H1 (cell line): ENCODE results near the gene MORC2. TPM values are rescaled to one million over a fixed set of nuclear protein-coding genes. Genes with fewer than 3 reads are reported as not detected.

Experiments
- CTCF ChIA-PET: fragments of 300-600 bp; sonication (Branson Sonifier 250); formaldehyde crosslinking; loops from one replicate; lab custom pipeline; 2021; ENCODE audit not compliant: partially characterized antibody; lab: Charles Lee
- POLR2A ChIA-PET: fragments of 300-600 bp; sonication (Branson Sonifier 250); formaldehyde crosslinking; loops from one replicate; lab custom pipeline; 2021; ENCODE audit warnings: inconsistent platforms; ENCODE audit not compliant: partially characterized antibody; lab: Charles Lee
- DNase-seq, 2 experiments: peaks; one replicate each; pipeline versions ENCODE4 v3.0.0 to v3.0.0-alpha.2; 2010 to 2022; ENCODE audit warnings: low spot score in 2 of 2, low read depth in 1 of 2, mixed read lengths in 1 of 2
- FAIRE-seq: peaks from 2 replicates; lab custom pipeline; 2011; peaks lifted over from hg19 to GRCh38; lab: Jason Lieb, UNC
- H2AFZ ChIP-seq: 2 replicates; pipeline ENCODE4 v1.8.1; 2012; ENCODE audit warnings: low read length, inconsistent platforms
- H2AK5ac ChIP-seq: 2 replicates; pipeline ENCODE4 v1.6.1; 2013; ENCODE audit warnings: low read depth, low read length
- H2BK120ac ChIP-seq: replicated peaks from 2 replicates; pipeline ENCODE3; 2013; ENCODE audit warnings: low read depth, low read length, inconsistent platforms
- H2BK12ac ChIP-seq: 2 replicates; pipeline ENCODE4 v1.6.1; 2013; ENCODE audit warnings: low read depth, low read length
- H2BK15ac ChIP-seq: 2 replicates; pipeline ENCODE4 v1.6.1; 2013; ENCODE audit warnings: low read length
- H2BK20ac ChIP-seq: 2 replicates; pipeline ENCODE4 v1.6.1; 2013; ENCODE audit warnings: low read length
- H2BK5ac ChIP-seq: 2 replicates; pipeline ENCODE4 v1.6.1; 2013; ENCODE audit warnings: low read depth, low read length
- H3K14ac ChIP-seq: 2 replicates; pipeline ENCODE4 v1.6.1; 2013; ENCODE audit warnings: inconsistent platforms; ENCODE audit not compliant: insufficient read length
- H3K18ac ChIP-seq: 2 replicates; pipeline ENCODE4 v1.6.1; 2013; ENCODE audit warnings: low read length; ENCODE audit errors: extremely low read depth
- H3K23ac ChIP-seq: 2 replicates; pipeline ENCODE4 v1.6.1; 2013; ENCODE audit warnings: inconsistent platforms; ENCODE audit not compliant: insufficient read length
- H3K23me2 ChIP-seq: 2 replicates; pipeline ENCODE4 v1.6.1; 2013; ENCODE audit warnings: low read depth, low read length
- H3K27ac ChIP-seq: 2 replicates; pipeline ENCODE4 v1.6.1; 2011; ENCODE audit warnings: low read depth, low read length, inconsistent platforms
- H3K27me3 ChIP-seq, 4 experiments: replicated peaks in 1 of 4; 1 replicate in 1 of 4; 2 replicates in 3 of 4; pipeline versions ENCODE4 v1.6.1 to v1.8.1; 2011 to 2013; ENCODE audit warnings: low read length in 3 of 4, mild to moderate bottlenecking in 3 of 4, inconsistent platforms in 2 of 4, mixed read lengths in 2 of 4, moderate library complexity in 1 of 4; ENCODE audit not compliant: control insufficient read depth in 3 of 4, insufficient read depth in 3 of 4; ENCODE audit errors: extremely low read depth in 1 of 4
- H3K36me3 ChIP-seq, 4 experiments: 2 replicates each; pipeline versions ENCODE4 v1.6.1 to v1.8.1; 2011 to 2013; ENCODE audit warnings: mild to moderate bottlenecking in 4 of 4, low read length in 3 of 4, moderate library complexity in 2 of 4, control low read depth in 1 of 4, inconsistent platforms in 1 of 4; ENCODE audit not compliant: insufficient read depth in 4 of 4, control insufficient read depth in 2 of 4
- H3K4ac ChIP-seq: replicated peaks from 2 replicates; pipeline ENCODE3; 2013; ENCODE audit warnings: low read length, low read depth, mixed read lengths, inconsistent platforms; ENCODE audit not compliant: insufficient read length
- H3K4me1 ChIP-seq, 4 experiments: replicated peaks in 1 of 4; 1 replicate in 1 of 4; 2 replicates in 3 of 4; pipeline versions ENCODE4 v1.6.1 to v1.8.1; 2011 to 2013; ENCODE audit warnings: low read length in 3 of 4, inconsistent platforms in 2 of 4, mixed read lengths in 1 of 4; ENCODE audit not compliant: insufficient read depth in 4 of 4, control insufficient read depth in 3 of 4
- H3K4me2 ChIP-seq, 2 experiments: 2 replicates each; pipeline versions ENCODE4 v1.6.1 to v1.8.1; 2011 to 2013; ENCODE audit warnings: low read depth in 2 of 2, low read length in 2 of 2, control low read depth in 1 of 2, inconsistent platforms in 1 of 2, mild to moderate bottlenecking in 1 of 2; ENCODE audit not compliant: insufficient read depth in 1 of 2
- H3K4me3 ChIP-seq, 4 experiments: fragments of 200-600, 300-600 bp in 1 of 4; sonication (generic), shearing (Covaris generic), sonication (Bioruptor Twin) in 1 of 4; 2 replicates each; pipeline versions ENCODE4 v1.5.1 to v1.8.1; 2011 to 2016; ENCODE audit warnings: low read length in 4 of 4, low read depth in 3 of 4, control low read depth in 2 of 4, inconsistent platforms in 2 of 4, mild to moderate bottlenecking in 2 of 4, mixed read lengths in 1 of 4, moderate library complexity in 1 of 4; ENCODE audit not compliant: insufficient read depth in 2 of 4; ENCODE audit errors: extremely low read depth in 1 of 4
- H3K56ac ChIP-seq: replicated peaks from 2 replicates; pipeline ENCODE3; 2013; ENCODE audit warnings: low read depth, mild to moderate bottlenecking, mixed read lengths, low read length, inconsistent platforms; ENCODE audit not compliant: insufficient read length
- H3K79me1 ChIP-seq: 2 replicates; pipeline ENCODE4 v1.6.1; 2013; ENCODE audit warnings: low read depth, low read length, control low read depth
- H3K79me2 ChIP-seq, 2 experiments: 2 replicates each; pipeline versions ENCODE4 v1.6.1 to v1.8.1; 2012 to 2013; ENCODE audit warnings: low read length in 2 of 2, mild to moderate bottlenecking in 2 of 2, inconsistent platforms in 1 of 2; ENCODE audit not compliant: insufficient read depth in 2 of 2, control insufficient read depth in 1 of 2
- H3K9ac ChIP-seq, 4 experiments: replicated peaks in 1 of 4; 1 replicate in 1 of 4; 2 replicates in 3 of 4; pipeline versions ENCODE4 v1.6.1 to v1.8.1; 2011 to 2013; ENCODE audit warnings: low read depth in 3 of 4, low read length in 3 of 4, control low read depth in 2 of 4, mild to moderate bottlenecking in 2 of 4, moderate library complexity in 2 of 4, inconsistent platforms in 1 of 4; ENCODE audit errors: extremely low read depth in 1 of 4
- H3K9me3 ChIP-seq, 2 experiments: 2 replicates each; pipeline versions ENCODE4 v1.6.1 to v1.8.1; 2012 to 2013; ENCODE audit warnings: mild to moderate bottlenecking in 2 of 2, moderate library complexity in 2 of 2, control low read depth in 1 of 2, inconsistent platforms in 1 of 2, low read depth in 1 of 2, low read length in 1 of 2, mixed read lengths in 1 of 2; ENCODE audit not compliant: insufficient read depth in 2 of 2
- H4K20me1 ChIP-seq, 2 experiments: replicated peaks in 1 of 2; 2 replicates each; pipeline versions ENCODE3 to v1.8.1; 2011 to 2013; ENCODE audit warnings: inconsistent platforms in 2 of 2, low read length in 2 of 2, mild to moderate bottlenecking in 1 of 2; ENCODE audit not compliant: insufficient read depth in 2 of 2, control insufficient read depth in 1 of 2
- H4K5ac ChIP-seq: 2 replicates; pipeline ENCODE4 v1.6.1; 2013; ENCODE audit warnings: low read length, low read depth, mixed read lengths, inconsistent platforms; ENCODE audit not compliant: insufficient read length
- H4K8ac ChIP-seq: 2 replicates; pipeline ENCODE4 v1.8.0; 2013; ENCODE audit warnings: mild to moderate bottlenecking, moderate library complexity, low read length, inconsistent platforms; ENCODE audit not compliant: insufficient read depth; ENCODE audit errors: extremely low read depth
- H4K91ac ChIP-seq: replicated peaks from 2 replicates; pipeline ENCODE3; 2013; ENCODE audit warnings: low read length, mixed read lengths, inconsistent platforms; ENCODE audit not compliant: insufficient read length
- FOSL1 ChIP-seq: IDR thresholded peaks from 2 replicates; pipeline ENCODE4 v1.6.1; 2011; ENCODE audit warnings: mild to moderate bottlenecking, low read depth, low read length, moderate library complexity; ENCODE audit not compliant: insufficient read depth
- PHF8 ChIP-seq: fragments of 200-600 bp; sonication (generic); conservative IDR thresholded peaks from 2 replicates; pipeline ENCODE4 v1.7.1; 2012; ENCODE audit warnings: low read depth, mild to moderate bottlenecking, inconsistent platforms, low read length, moderate library complexity
- WGBS, 2 experiments: shearing (Covaris generic) in 1 of 2; methylation state at CpG; one replicate each; pipeline versions ENCODE4 v1.1.6 to v1.1.7; 2013 to 2015; ENCODE audit warnings: low lambda C conversion rate in 2 of 2, mixed read lengths in 2 of 2, inconsistent platforms in 1 of 2, low coverage in 1 of 2, missing lambda C conversion rate in 1 of 2; ENCODE audit not compliant: insufficient replicate concordance in 2 of 2, insufficient coverage in 1 of 2, insufficient read length in 1 of 2; ENCODE audit errors: extremely low coverage in 1 of 2, missing lambda C conversion rate in 1 of 2; 5-methylcytosine and 5-hydroxymethylcytosine counted together
- polyA plus RNA-seq, 7 experiments: library from polyadenylated mRNA; depleted of rRNA in 3 of 7; stranded (reverse) in 5 of 7; unstranded in 2 of 7; fragments of >200 nt in 5 of 7; fragments of 200-250 nt in 2 of 7; gene quantifications; 1 replicate in 5 of 7; 2 replicates in 1 of 7; 4 replicates in 1 of 7; pipeline versions ENCODE4 v1.2.1 to v1.2.3, GENCODE V29; 2011 to 2013; ENCODE audit warnings: missing spikeins in 2 of 7, mixed read lengths in 2 of 7
- total RNA-seq: library from RNA; stranded (reverse); fragmentation: NEBNext Ultra II Directional; extraction: Animal tissue kit (Norgen Biotek cat#: 25700); gene quantifications from 2 replicates; pipeline ENCODE4 v1.2.1, GENCODE V29; 2021

Gene MORC2
- total and polyA plus RNA-seq, 2 of the 8 experiments (the other 6 are each of a cell fraction or from before 2014, with no cell fraction given): 15.4 to 68.0 TPM

GRCh38 chr22:30930228-30930627, 38.3 kb downstream of the MORC2 start:
- H3K27me3 ChIP-seq: no peaks in the 10 kb centered on the region
- no peak for TF ChIP-seq FOSL1
- TF ChIP-seq PHF8: no peak
- H4K5ac ChIP-seq: no peak overlapping the region
- no peak overlapping the region for H3K14ac ChIP-seq
- H2BK5ac ChIP-seq: no peak overlapping the region
- no peaks in the 10 kb centered on the region for H3K79me2 ChIP-seq
- H3K23me2 ChIP-seq: no peaks in the 10 kb centered on the region
- peaks cover 4 to 19% of the 10 kb centered on the region in 2 experiments for H4K20me1 ChIP-seq
- no peak overlapping the region for H3K4me2 ChIP-seq
- H3K23ac ChIP-seq: no peak overlapping the region
- POLR2A ChIA-PET: interaction anchor here (1.1 to 2.4 kb wide), 6 partner anchors 8 to 174 kb away, joined by 3 to 8 read pairs (median 4); partner anchors contain the start of genes MORC2 and TUG1
- H3K4me3 ChIP-seq: no peak overlapping the region
- no peak overlapping the region for H4K8ac ChIP-seq
- H4K91ac ChIP-seq: no peak overlapping the region
- H2AK5ac ChIP-seq: no peak overlapping the region
- no peaks in the 10 kb centered on the region for H3K9me3 ChIP-seq
- H3K36me3 ChIP-seq: peaks cover 66 to 97% (median 89%) of the 10 kb centered on the region in 4 experiments
- no peak overlapping the region for H3K4ac ChIP-seq
- H3K79me1 ChIP-seq: peaks cover 4% of the 10 kb centered on the region; the same call in 1 of the 2 replicates
- H3K27ac ChIP-seq: no peak overlapping the region
- H2AFZ ChIP-seq: no peak overlapping the region
- no peak overlapping the region for H2BK15ac ChIP-seq
- no peak overlapping the region for H3K56ac ChIP-seq
- CTCF ChIA-PET: interaction anchor here (0.6 to 3.7 kb wide), 8 partner anchors 9 to 651 kb away, joined by 3 to 21 read pairs (median 3); no protein-coding TSS in a partner anchor
- no peak overlapping the region for H2BK120ac ChIP-seq
- H2BK12ac ChIP-seq: no peak overlapping the region
- H3K9ac ChIP-seq: no peak overlapping the region
- H2BK20ac ChIP-seq: no peak overlapping the region
- H3K18ac ChIP-seq: no peak overlapping the region
- H3K4me1 ChIP-seq: no peaks in the 10 kb centered on the region
- DNase-seq (no peak), FAIRE-seq (no peak)
- 95% methylated on average over 3 of the region's 3 CpGs; no CpG with 5 or more reads in 1 of the 2 experiments for WGBS, 2 experiments
